Testis (tissue), 2 donors: ENCODE data around the gene TCP11L1.

Experiments used
- POLR2A ChIP-seq: fragments of 450-650 bp; IDR thresholded peaks from one replicate; pipeline ENCODE4 v1.6.1; 2017; ENCODE audit warnings: antibody characterized with exemption, mild to moderate bottlenecking, moderate library complexity
- TF ChIP-seq, protein P1 (sequence below), 3 experiments: fragments of 450-650 bp in 2 of 3; fragments of 200-600 bp in 1 of 3; sonication (generic) in 1 of 3; IDR thresholded peaks; one replicate each; pipeline ENCODE4 v1.5.1; 2016 to 2019; ENCODE audit warnings: antibody characterized with exemption in 3 of 3, mild to moderate bottlenecking in 2 of 3, moderate library complexity in 1 of 3

DNA sequence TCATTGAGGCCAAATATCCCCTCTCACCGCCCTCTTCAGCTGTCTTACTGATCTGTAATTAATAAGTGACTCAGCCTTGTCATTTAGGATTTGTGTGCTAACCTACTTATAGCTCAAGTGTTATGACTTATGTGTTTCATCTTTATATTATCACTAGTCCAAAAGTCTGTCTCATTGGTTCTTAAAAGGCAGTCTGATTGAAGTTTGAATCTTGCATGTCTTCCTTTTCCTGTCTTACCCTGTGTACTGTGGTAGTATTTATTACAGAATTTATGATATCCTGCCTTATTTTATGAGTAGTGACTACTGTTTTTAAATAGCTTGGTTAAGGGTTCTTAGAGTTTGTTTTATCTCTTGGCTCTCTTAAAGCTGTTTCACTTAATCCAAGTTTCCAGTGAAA is 17.4 kb upstream of the TCP11L1 start:
- TF ChIP-seq, protein P1, sequence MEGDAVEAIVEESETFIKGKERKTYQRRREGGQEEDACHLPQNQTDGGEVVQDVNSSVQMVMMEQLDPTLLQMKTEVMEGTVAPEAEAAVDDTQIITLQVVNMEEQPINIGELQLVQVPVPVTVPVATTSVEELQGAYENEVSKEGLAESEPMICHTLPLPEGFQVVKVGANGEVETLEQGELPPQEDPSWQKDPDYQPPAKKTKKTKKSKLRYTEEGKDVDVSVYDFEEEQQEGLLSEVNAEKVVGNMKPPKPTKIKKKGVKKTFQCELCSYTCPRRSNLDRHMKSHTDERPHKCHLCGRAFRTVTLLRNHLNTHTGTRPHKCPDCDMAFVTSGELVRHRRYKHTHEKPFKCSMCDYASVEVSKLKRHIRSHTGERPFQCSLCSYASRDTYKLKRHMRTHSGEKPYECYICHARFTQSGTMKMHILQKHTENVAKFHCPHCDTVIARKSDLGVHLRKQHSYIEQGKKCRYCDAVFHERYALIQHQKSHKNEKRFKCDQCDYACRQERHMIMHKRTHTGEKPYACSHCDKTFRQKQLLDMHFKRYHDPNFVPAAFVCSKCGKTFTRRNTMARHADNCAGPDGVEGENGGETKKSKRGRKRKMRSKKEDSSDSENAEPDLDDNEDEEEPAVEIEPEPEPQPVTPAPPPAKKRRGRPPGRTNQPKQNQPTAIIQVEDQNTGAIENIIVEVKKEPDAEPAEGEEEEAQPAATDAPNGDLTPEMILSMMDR (IDR thresholded peaks at IDR 0.05), result no peak
- TF ChIP-seq POLR2A, result no peak
